ENCODE results near the gene PLD3.
"Not testable (repeated sequence)": the region's sequence is repeated elsewhere in the genome, so short reads cannot be mapped to it uniquely, and the experiment has no call there.

Gene PLD3

GRCh38 chr19:40333083-40333482 is 15.4 kb upstream of the PLD3 start:
- DNase-seq, result not testable (repeated sequence)

DNA sequence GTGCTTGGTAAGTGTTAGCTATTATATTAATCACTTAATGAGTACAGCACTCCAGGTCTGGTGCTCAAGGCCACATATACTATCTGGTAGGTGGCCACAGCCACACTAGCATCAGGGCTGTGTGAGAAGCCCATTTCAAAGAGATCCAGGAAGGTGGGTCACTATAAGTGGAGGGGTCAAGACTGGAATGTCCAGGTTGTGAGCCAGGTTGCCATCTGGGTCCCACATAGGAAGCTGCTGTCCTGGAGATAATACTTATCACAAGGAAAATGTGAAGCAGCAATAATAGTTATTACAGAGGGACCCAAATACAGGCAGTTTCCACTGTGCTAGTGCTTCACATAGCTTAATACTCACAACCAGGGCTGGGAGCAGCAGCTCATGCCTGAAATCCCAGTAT is 13.4 kb upstream of the PLD3 start:
- no peak for DNase-seq

- DNase-seq, result no peak
Observed at GRCh38 chr19:40335855-40336600, 12.5 kb upstream of the PLD3 start.

- DNase-seq, result no peak
Observed at GRCh38 chr19:40336601-40336900, 11.9 kb upstream of the PLD3 start.

- DNase-seq, result no peak
Observed at GRCh38 chr19:40337107-40337506, 11.4 kb upstream of the PLD3 start.

DNA sequence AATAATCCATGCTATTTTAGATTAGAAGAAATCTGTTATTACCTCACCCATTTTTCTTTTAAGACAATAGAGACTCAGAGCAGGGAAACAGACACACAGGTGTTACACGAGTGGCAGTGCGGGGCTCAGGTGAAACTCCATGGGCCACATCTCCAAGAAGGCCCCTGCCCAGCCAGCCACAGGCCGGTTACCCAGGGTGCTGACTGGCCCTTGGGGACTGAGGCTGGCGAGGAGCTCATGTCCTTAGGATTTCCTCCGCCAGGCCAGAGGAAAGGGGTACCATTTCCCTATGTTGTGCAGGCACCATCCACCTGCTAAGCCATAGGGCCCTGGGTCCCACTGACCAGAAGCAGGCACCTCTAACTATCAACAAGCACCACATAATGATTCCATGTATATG is 10.9 kb upstream of the PLD3 start:
- no peak for DNase-seq

DNA sequence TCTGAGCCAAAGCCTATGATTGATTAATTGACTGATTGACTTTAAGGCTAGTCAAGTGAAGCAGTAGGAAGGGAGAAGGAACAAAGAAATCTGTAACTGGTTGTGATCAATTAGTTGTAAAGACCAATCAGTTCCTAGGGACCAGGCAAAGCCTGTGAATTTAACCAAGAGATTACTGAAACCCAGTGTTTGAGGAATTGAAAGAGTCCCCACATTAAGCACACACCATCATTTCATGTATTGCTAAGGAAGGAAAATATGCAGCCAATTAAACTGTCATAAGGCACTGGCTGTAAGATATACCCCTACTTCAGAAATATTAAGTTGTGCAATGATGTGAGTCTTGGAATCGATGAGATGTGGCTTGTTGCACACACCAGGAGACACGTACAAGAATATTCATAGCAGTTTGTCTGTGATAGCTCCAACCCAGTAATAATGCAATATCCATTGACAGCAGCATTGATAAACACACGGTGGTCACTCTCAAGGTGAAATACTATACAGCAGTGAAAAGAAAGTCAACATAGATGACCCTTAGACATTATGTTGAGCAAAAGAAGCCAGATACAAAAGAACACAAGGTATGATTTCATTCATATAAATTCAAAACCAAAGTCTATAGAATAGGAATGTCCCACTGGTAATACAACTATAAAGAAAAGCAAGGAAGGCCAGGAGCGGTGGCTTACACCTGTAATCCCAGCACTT is 9.3 kb upstream of the PLD3 start:
- DNase-seq, result no peak

GRCh38 chr19:40341601-40342482 is 6.7 kb upstream of the PLD3 start:
- no peak for DNase-seq

DNA sequence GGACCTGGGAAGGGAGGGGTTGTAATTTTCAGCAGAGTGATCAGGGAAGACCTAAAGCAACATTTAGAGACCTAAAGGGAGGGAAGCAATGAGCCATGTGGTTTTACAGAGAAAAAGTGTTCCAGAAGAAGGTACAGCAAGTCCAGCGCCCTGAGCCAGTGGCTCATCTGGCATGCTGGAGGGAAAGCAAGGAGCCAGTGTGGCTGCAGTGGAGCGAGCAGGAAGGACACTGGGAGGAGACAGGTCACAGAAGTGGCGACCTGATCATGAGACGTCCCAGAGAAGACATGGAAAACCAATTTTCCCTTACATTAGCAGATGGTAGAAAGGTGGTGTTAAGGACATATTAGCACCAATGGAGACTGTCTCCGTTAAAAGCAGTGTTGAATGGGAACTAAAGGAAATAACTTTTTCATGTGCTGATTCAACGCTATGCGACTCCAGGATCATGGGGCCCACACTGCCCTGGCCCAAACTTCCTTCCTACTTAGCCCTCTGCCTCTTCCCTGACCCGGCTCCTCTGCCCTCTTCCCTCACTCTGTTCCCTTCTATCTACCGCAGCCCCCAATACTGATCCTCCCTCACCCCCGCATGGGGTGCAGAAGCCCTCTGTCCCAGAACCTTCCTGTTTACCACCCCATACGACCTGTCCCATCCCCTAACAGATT is 5.7 kb upstream of the PLD3 start:
- DNase-seq, result no peak

DNA sequence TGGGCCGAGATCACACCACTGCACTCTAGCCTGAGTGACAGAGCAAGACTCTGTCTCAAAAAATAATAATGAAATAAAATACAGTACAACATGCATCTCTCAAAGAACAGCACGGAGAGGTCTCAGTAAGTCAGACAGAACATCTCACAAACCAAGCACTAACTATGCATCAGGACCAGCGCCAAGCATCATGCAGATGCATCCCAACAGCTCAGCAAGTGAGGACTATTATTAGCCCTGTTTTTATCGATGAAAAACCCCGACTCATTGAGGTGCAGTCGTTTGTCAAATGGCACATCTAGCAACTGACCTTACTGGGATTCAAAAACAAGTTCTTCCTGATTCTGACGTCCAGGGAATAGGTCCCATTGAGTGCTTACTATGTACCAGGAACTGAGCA is 4.1 kb upstream of the PLD3 start:
- no peak for DNase-seq

GRCh38 chr19:40348961-40349507 is 539 bp downstream of the PLD3 start:
- no peak for DNase-seq

- DNase-seq, result no peak
Observed at GRCh38 chr19:40355975-40356680, 7.6 kb downstream of the PLD3 start.

GRCh38 chr19:40356681-40357595 is 8.4 kb downstream of the PLD3 start:
- no peak for DNase-seq

GRCh38 chr19:40357640-40358039 is 9.1 kb downstream of the PLD3 start:
- DNase-seq, result no peak

GRCh38 chr19:40358773-40359172 is 10.3 kb downstream of the PLD3 start:
- no peak for DNase-seq

DNA sequence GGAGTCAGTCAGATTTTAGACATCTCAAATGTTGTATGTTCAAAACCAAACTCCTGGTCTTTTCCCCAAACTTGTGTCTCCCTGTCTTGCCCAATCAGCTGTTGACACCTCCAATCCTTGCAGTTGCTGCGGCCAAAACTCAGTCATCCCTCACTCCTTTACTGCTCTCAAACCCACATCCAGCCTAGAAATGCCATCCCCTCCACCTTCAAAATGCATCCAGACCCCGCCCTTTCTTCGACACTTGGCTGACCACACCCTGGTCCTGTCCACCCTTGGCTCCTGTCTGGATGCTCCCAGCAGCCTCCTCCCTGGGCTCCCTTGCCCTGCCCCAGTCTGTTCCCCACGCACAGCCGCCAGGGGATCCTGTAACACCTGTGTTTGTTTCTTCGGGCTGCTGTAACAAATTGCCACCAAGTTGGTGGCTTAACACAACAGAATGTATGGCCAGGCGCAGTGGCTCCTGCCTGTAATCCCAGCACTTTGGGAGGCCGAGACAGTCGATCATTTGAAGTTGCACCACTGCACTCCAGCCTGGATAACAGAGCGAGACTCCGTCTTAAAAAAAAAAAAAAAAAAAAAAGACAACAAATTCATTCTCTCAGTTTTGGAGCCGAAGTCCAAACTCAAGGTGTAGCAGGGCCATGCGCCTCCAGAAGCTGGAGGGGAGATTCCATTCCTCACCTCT is 11.7 kb downstream of the PLD3 start:
- DNase-seq, result no peak

- DNase-seq, result no peak
Observed at GRCh38 chr19:40360708-40361241, 12.3 kb downstream of the PLD3 start.

DNA sequence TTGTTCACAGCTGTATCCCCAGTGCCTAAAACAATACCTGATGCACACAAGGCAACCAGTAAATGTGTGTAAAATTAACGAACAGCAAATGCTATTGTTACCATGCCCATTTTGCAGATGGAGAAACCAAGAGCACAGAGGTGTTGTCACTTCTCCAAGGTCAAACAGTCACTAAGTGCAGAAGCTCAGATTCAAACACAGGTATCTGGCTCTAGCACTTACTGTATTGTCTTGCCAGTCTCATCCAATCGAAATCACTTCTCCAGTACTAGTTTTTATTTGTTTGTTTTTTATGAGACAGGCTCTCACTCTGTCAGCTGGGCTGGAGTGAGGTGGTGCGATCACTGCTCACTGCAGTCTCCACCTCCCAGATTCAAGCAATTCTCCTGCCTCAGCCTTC is 13.7 kb downstream of the PLD3 start:
- DNase-seq, result no peak

DNA sequence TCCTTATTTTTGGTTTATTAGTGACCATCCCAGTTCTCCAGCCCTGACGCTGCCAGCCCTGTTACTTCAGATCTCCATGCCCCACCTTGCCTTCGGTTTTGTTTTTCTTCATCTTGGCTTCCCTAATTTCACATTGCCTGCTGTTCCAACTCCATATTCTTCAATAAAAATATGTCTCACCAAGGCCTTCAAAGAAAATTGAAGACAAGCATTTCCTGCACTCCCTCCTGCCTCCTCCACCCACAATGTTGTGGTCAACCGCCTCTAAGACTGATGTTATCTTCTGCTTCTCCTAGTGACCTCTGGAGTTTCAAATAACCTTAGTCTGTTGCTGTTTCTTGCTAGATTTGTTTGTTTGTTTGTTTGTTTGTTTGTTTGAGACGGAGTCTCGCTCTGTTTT is 14.6 kb downstream of the PLD3 start:
- DNase-seq, result no peak

- no peak for DNase-seq
Observed at GRCh38 chr19:40365010-40365409, 16.5 kb downstream of the PLD3 start.
